Activated CD4-positive, alpha-beta T cell treated with anti-CD3 and anti-CD28 coated beads for 24 hours (primary cell): Measurements from ENCODE around the gene FAM120B.

Source experiments
- DNase-seq, 2 donors: peaks; one replicate each; pipeline ENCODE4 v3.0.0-alpha.2; 2020; ENCODE audit warnings: low read depth in 2 of 2

FAM120B gene

GRCh38 chr6:170443151-170443662, 136.6 kb downstream of the FAM120B start:
- no peak for DNase-seq

DNA sequence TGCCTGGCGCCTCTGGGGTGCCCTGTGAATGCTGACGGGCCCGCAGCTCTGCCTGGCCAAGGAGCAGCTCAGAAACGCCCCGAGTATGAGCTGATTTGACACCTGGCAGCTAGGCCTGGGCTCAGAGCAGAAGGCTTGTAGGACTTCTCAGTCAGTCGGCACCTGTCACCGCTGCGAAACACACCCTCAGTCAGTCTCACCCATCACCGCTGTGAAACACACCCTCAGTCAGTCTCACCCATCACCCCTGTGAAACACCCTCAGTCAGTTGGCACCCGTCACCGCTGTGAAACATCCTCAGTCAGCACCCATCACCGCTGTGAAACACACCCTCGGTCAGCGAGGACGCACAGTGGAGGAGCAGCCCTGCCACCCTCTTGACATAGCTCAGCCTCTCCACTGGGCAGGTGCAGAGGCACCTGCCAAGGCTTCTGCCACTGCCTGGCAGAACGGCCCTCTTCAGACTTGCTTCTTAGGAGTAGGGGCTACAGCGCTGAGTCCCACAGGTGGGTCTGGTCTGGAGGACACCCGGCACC, 137.6 kb downstream of the FAM120B start:
- no peak for DNase-seq

- DNase-seq, result no peak
Measured at GRCh38 chr6:170444811-170445211, 138.3 kb downstream of the FAM120B start.

GRCh38 chr6:170445487-170445886, 138.9 kb downstream of the FAM120B start:
- DNase-seq, result no peak

DNA sequence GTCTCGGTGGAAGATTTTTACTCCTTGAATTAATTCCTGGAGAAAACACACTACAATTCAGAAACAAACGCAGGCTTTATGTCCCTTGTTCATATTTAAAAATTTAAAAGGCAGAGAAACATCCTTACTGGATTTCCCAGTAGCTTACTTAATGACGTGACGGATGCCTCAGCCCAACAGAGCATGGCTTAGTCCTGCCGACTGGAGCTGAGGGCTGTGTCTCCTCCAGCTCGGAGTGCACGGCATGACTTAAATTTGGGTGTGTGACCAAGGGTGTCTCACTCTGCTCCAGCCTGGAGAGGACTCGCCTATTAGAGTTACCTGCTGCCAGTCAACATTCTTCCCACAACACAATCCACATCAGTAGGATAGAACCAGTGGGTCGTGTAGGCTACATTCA, 139.4 kb downstream of the FAM120B start:
- DNase-seq, result no peak

DNA sequence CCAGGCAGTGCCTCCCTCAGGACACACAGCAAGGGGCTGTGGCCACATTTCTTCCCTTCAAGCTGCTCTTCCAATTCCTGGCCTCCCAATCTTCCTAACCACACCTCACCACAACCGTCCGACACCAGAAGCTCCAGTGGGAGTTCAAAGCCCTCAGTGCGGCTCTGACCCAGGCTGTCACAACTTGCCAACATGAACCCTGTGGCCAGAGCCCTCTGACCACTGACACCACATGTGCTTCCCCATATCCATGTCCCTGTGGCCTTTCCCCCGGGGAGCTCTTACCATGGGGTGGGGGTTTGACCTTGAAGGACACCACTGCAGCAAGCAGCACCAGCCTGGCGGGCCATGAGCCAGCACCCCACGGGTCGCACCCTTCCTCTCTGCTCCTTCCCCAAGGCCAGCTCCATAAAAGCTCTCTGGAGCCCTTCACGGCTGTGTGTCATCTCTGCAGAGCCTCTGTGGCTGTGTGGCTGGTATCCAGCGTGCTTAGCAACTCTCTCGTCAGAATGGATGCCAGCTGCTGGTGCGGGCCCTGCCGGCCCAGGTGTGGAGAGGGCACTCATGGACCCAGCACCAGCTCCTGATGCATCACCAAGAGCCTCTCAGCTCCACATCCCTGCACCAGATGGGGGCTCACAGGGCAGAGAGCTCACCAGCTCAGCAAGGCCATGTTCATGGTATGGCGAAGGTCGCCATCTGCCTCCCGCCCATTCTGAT, 140.4 kb downstream of the FAM120B start:
- no peak for DNase-seq

GRCh38 chr6:170447561-170447930, 141.0 kb downstream of the FAM120B start:
- DNase-seq, result no peak

DNA sequence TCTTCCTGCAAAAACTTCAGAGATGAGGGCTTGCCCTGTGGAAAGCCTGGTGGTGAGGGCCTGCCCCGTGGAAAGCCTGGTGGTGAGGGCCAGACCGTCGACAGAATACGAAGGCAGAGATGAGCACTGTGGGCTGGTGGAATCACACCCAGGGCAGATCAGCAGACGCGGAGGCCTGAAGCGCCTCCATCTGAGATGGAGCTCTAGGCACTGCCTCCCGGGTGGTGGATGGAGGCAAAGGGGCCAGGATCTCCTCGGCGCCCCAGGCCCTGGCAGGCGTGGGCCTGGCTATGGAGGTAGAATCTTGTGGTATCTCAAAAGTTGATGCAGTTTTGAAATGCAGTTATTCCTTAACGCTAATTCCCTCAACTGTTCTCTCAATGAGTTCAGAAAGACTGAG, 141.8 kb downstream of the FAM120B start:
- DNase-seq, result no peak

DNA sequence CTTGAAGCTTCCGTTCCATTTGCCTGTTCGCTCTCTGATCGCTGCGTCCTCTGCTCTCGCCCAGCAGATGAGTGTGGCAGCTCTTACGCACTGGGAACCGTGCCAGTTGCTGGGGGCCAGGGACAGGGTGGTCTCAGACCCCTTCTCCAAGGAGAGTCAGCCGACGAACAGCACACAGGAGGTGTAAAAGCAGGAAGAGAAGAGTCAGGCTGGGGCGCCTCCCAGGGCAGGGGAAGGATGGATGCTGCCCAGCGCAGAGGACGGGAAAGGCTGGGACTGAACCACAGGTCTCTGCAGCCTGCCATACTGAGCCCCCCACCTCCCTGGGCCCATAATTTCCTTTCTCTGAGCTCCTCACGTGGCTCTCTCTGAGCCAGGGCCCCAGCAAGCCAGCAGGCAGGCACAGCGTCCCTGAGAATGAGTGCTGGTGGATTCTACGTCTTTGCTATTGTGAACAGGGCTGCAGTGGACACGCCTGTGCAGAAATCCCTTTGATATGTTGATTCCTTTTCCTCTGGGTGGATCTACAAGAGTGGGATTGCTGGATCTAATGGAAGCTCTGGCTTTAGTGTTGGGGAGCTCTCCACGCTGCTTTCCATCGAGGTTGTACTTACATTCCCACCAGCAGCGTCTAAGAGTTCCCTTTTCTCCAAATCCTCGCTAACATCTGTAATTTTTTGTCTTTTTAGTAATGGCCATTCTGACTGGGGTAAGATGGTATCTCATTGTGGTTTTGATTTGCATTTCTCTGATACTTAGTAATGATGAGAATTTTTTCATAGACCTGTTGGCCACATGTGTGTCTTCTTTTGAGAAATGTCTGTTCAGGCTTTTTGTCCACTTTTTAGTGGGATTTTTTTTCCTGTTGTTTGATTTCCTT, 142.4 kb downstream of the FAM120B start:
- DNase-seq, result no peak

DNA sequence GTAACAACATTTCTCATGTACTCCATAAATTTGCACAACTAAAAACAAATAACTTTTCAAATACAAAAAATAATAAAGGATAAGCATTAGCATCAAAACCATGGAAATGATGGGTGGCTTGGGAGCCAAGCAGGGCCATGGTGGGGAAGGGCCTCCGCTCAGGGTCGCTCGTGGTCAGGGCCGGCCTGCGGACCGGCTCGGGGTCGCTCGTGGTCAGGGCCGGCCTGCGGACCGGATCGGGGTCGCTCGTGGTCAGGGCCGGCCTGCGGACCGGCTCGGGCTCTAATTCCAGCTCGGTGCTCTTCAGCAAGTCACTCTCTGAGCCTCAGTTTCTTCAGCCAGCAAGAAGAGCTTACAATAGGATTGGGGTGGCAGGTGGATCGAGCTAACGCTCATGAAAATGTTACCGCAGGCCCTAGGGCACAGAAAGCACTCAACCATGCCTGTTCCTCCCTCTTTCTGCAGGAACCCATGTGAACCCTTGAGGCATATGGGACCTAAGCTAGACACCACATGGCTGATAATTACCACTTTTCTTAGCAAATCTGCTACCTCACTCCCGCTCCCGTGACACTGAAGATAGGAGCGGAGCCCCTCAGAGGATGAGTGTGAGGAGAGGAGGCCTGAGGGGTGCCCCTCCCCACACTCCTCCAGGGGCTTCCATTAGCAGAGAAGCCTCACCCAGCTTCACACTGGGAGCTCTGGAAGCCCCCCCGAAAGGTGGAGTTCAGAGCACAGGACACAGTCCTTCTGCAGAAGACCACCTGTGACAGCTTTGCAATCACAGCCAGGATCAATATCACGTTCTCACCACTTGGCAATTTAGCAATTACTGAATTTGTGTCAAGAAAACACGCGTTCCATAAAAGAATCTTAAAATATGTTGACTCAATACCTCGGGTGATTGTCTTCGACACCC, 143.5 kb downstream of the FAM120B start:
- DNase-seq, result no peak

DNA sequence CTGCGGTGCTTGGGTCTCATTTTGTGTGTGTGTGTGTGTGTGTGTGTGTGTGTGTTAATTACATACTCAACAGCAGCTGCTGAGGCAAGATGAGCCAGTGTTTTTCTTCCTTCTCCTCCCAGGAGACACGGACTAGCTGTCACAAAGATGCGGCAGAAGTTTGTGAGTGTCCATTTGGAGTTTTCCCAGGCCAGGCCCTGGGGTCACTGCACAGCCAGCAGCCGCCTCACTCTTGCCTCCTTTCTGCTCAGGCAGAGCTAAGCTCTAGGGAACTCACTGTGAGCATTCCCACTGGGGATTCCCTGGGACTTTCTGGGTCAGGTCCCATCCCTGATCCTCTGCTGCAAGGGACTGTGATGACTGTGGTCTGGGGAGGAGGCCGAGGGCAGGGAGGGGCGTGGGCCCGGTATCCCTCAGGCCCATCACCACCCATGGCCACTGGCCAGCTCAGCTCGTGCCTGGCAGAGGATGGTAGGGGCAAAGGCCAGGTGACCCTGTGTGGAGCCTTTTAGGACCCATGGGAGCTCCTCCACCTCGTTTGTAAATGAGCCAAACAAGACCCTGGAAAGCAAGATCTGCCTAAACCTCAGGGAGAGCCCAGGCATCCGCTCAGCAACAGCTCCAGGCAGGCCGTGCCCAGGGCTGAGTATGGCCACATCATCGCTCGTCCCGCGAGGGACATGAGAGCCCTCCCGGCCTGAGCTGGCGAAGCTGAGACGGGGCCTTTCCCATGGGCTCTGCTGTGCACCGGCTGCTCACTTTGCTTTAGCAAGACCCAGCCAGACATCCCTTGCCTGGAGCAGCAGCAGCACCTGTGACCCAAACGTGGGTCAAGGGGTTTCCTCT, 144.6 kb downstream of the FAM120B start:
- no peak for DNase-seq

DNA sequence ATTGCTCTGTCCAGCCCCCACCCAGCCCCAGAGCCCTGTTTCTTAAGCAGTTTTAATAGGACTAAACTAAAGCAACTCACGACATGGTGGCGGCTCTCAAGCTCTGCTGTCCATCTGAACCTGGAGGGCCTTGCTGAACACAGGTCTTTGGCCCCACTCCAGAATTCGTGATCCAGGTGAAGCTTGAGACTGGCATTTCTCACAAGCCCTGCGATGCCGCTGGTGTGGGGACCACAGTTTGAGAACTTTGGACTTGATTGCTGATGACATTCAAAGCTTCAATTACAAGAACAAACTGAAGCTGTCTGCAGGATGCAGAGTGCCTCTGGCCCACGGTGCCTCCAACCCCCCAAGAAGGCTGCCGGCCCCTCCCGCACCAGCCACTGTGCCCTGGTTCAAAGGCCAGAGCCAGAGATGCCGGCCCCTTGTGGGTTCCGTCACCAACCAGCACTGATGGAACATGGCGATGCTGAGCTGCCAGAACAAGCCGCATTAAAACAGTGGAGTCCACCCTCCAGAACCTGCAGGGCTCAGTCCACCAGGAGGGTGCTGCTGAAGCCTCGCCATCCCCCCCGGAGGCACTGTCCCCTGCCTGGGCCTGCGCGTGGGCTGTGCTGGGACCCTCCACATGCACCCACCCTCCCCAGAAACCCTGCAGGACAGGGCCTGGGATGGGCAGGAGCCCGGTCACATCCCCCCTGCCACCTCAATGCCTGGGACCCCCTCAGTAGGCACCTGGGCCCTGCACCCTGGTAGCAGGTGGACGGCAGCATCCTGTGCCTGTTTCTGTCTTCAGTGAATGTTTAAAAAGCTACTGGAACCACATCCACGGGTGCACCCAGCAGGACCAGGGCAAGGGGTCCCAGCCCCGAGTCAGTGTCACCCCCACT, 145.4 kb downstream of the FAM120B start:
- no peak for DNase-seq

- DNase-seq, result no peak
Measured at GRCh38 chr6:170452767-170453545, 146.4 kb downstream of the FAM120B start.

DNA sequence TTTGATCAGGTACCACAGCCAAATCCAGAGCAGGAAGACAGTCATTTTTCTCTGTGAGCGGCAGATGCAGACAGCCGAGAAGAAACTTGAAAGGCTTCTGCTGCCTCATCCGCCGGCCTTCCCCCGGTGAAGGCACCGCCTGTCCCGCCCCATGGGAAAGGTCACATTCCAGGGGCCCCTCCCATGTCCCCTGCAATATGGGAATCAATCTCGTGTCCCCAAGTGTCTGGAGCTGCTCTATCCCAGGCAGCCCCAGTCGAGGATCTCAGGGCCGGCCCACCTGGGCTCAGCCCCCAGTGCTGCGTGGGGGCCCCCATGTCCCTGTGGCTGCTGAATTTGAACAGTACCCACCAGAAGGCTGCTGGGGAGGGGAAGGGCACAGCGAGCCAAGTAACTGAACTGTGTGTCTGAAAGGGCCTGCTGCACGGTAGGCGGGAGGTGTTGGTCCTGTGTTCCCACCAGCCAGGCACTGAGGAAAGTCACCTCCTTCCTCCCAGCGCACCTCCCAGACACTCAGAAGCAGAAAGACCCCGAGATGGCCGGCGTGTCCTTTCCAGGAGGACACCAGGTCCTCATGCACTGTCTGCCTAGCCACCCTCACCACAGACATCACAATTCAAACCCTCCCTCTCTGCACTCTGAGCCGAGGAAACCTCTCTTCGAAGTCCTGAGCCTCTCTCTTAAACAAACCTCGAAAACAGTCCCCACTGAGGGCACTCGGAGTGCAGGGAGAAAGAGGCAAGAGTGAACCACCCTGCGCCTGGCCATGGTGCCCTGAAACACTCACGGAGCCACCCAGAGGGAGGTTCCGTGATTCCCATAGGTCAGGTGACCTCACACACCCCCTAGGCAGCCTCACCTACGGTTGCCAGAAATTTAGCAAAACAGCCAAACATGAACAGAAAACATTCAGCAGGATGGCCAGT, 147.3 kb downstream of the FAM120B start:
- DNase-seq, result no peak

- no peak for DNase-seq
Measured at GRCh38 chr6:170454512-170455285, 148.1 kb downstream of the FAM120B start.

DNA sequence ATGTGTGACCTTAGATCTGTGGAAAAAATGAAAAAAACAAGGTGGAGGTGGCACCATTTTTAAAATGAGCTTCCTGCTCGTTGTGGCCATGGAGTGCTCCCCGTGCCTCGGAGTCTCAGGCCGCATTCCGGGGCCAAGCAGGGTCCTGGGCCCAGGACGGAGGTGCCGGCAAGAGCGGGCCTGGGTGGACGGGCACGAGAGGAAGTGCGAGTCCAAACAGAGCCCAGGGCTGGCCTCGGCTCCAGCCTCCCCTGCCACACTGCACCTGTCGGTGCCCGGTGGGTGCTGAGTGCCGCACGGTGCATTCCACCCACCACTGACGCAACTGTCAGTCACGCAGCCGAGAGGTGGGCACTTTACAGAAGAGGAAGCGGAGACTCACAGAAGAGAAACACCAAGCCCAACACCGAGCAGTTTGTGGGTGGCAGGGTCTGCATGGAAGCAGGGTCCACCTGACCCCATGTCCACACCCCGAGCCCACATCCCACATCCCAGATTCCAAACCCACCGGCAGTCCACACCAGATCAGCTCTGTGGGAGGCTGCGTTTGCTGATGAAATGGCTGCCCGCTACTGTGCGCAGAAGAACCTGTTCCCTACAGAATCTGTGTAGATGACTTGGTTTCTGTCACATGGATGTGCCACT, 148.9 kb downstream of the FAM120B start:
- no peak for DNase-seq
